GM23248 (cell line): Measurements from ENCODE around the gene PAK1. TPM values are rescaled to one million over a fixed set of nuclear protein-coding genes. Genes with fewer than 3 reads are reported as not detected.
"Not testable (repeated sequence)": the region's sequence is repeated elsewhere in the genome, so short reads cannot be mapped to it uniquely, and the experiment has no call there.

ENCODE experiments used
- DNase-seq: peaks from one replicate; pipeline ENCODE4 v3.0.0-alpha.2; 2015
- H2AFZ ChIP-seq: fragments of 200-600 bp; sonication (generic); 2 replicates; pipeline ENCODE4 v1.6.1; 2016; ENCODE audit warnings: antibody characterized with exemption
- H3F3A ChIP-seq: fragments of 200-600 bp; sonication (generic); 2 replicates; pipeline ENCODE4 v1.6.1; 2016; ENCODE audit warnings: mild to moderate bottlenecking, antibody characterized with exemption, mixed run types; ENCODE audit not compliant: insufficient read depth
- H3K27ac ChIP-seq: fragments of 200-600 bp; sonication (generic); 2 replicates; pipeline ENCODE4 v1.5.1; 2016; ENCODE audit warnings: mild to moderate bottlenecking
- H3K27me3 ChIP-seq: fragments of 200-600 bp; sonication (generic); replicated peaks from 2 replicates; pipeline ENCODE4 v1.6.1; 2016; ENCODE audit warnings: mild to moderate bottlenecking; ENCODE audit not compliant: insufficient read depth
- H3K36me3 ChIP-seq: fragments of 200-600 bp; sonication (generic); 2 replicates; pipeline ENCODE4 v1.6.1; 2016; ENCODE audit warnings: low read depth, mild to moderate bottlenecking
- H3K4me1 ChIP-seq: fragments of 200-600 bp; sonication (generic); 2 replicates; pipeline ENCODE4 v1.6.1; 2016; ENCODE audit warnings: mild to moderate bottlenecking; ENCODE audit not compliant: insufficient read depth
- H3K4me2 ChIP-seq: fragments of 200-600 bp; sonication (generic); one replicate; pipeline ENCODE4 v1.6.1; 2016; ENCODE audit warnings: mild to moderate bottlenecking; ENCODE audit not compliant: unreplicated experiment
- H3K4me3 ChIP-seq: fragments of 200-600 bp; sonication (generic); 2 replicates; pipeline ENCODE4 v1.5.1; 2016; ENCODE audit warnings: mild to moderate bottlenecking
- H3K79me2 ChIP-seq: fragments of 200-600 bp; sonication (generic); 2 replicates; pipeline ENCODE4 v1.6.1; 2016; ENCODE audit warnings: mild to moderate bottlenecking; ENCODE audit not compliant: insufficient read depth
- H3K9ac ChIP-seq: fragments of 200-600 bp; sonication (generic); 2 replicates; pipeline ENCODE4 v1.6.1; 2016; ENCODE audit warnings: mild to moderate bottlenecking
- H3K9me2 ChIP-seq: fragments of 200-600 bp; sonication (generic); 2 replicates; pipeline ENCODE4 v1.6.1; 2016; ENCODE audit warnings: mixed run types, mild to moderate bottlenecking, moderate library complexity; ENCODE audit not compliant: insufficient read depth
- H3K9me3 ChIP-seq: fragments of 200-600 bp; sonication (generic); one replicate; pipeline ENCODE4 v1.6.1; 2017; ENCODE audit warnings: low read depth
- H4K20me1 ChIP-seq: fragments of 200-600 bp; sonication (generic); 2 replicates; pipeline ENCODE4 v1.6.0; 2016; ENCODE audit not compliant: insufficient read depth
- EZH2 ChIP-seq: fragments of 200-600 bp; sonication (generic); IDR thresholded peaks from 2 replicates; pipeline ENCODE4 v1.6.1; 2018; ENCODE audit warnings: antibody characterized with exemption, mild to moderate bottlenecking; ENCODE audit not compliant: insufficient read depth, poor library complexity, severe bottlenecking
- EZH2phosphoT487 ChIP-seq: fragments of 200-600 bp; sonication (generic); IDR thresholded peaks from 2 replicates; pipeline ENCODE4 v1.6.1; 2018; ENCODE audit warnings: antibody characterized with exemption, moderate library complexity, mild to moderate bottlenecking, low read depth; ENCODE audit not compliant: insufficient read depth
- WGBS, 2 experiments: methylation state at CpG; one replicate each; pipeline ENCODE4 v1.1.6; 2015 to 2017; ENCODE audit warnings: low lambda C conversion rate in 2 of 2, low coverage in 1 of 2; ENCODE audit errors: missing lambda C conversion rate in 2 of 2; 5-methylcytosine and 5-hydroxymethylcytosine counted together
- in situ Hi-C: fragments of 300-500 bp; cut with MboI; formaldehyde crosslinking; loops from 2 replicates; pipeline ENCODE4 v1.15.0; 2020
- polyA plus RNA-seq: library from polyadenylated mRNA; unstranded; fragments of >200 nt; fragmentation: Nextera tagmentation; extraction: Ambion mirVana; gene quantifications from 2 replicates; pipeline ENCODE4 v1.2.1, GENCODE V29; 2016
- total RNA-seq: library from RNA; depleted of rRNA; stranded (reverse); fragments of >200 nt; shearing (Covaris generic); gene quantifications from 2 replicates; pipeline ENCODE4 v1.2.3, GENCODE V29; 2014

PAK1 gene
- total and polyA plus RNA-seq, 2 experiments from 2014 or later: 20.3 to 23.8 TPM

- Histone ChIP-seq H4K20me1 (no peaks in the 10 kb centered on the region), H3K27me3 (no peaks in the 10 kb centered on the region), H2AFZ (no peak overlapping the region), H3K27ac (no peak overlapping the region), H3K4me3 (no peak overlapping the region), H3F3A (no peaks in the 10 kb centered on the region), H3K79me2 (peaks cover 53% of the 10 kb centered on the region), H3K9me3 (no peaks in the 10 kb centered on the region), H3K36me3 (no peaks in the 10 kb centered on the region), H3K4me2 (no peak overlapping the region), H3K4me1 (no peaks in the 10 kb centered on the region), H3K9ac (no peak overlapping the region), H3K9me2 (no peaks in the 10 kb centered on the region)
- in situ Hi-C loops: no loop called here
- 93 to 95% methylated on average over 3 of the region's 3 CpGs for WGBS, 2 experiments
- no peak for TF ChIP-seq EZH2
- TF ChIP-seq EZH2phosphoT487: no peak
- no peak for DNase-seq
Observed at GRCh38 chr11:77395460-77396173, 78.3 kb downstream of the PAK1 start.

DNA sequence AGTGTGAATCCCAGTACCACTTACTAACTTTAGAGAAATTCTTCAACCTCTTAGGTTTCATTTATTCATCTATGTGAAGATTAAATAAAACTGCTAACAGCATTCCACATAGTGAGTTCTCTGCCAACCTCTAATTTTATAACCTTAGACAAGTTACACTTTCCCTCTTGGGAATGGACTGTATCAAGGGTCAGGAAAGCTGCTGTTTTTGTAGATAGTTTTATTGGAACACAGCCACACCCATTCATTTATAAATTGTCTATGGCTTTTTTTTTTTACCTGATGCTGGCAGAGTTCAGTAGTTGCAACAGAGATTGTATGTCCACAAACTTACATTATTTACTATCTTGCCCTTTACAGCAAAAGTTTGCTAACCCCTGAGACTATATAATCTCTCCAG lies 81.1 kb downstream of the PAK1 start:
- in situ Hi-C loops: no loop called here
- H3K27ac ChIP-seq: no peak overlapping the region
- H3K79me2 ChIP-seq: peaks cover 29% of the 10 kb centered on the region
- H3K36me3 ChIP-seq: no peaks in the 10 kb centered on the region
- H4K20me1 ChIP-seq: no peaks in the 10 kb centered on the region
- H3F3A ChIP-seq: no peaks in the 10 kb centered on the region
- H3K4me2 ChIP-seq: no peak overlapping the region
- TF ChIP-seq EZH2phosphoT487 (no peak), EZH2 (no peak)
- no peak overlapping the region for H3K9ac ChIP-seq
- H3K9me3 ChIP-seq: no peaks in the 10 kb centered on the region
- no peak overlapping the region for H2AFZ ChIP-seq
- DNase-seq: no peak
- no peaks in the 10 kb centered on the region for H3K27me3 ChIP-seq
- H3K4me1 ChIP-seq: no peaks in the 10 kb centered on the region
- H3K9me2 ChIP-seq: no peaks in the 10 kb centered on the region
- no peak overlapping the region for H3K4me3 ChIP-seq

- Histone ChIP-seq H3K4me1 (no peaks in the 10 kb centered on the region), H3F3A (0 out of 2 replicates have a peak, but pooled peaks cover 2% of the 10 kb centered on the region), H3K9me2 (no peaks in the 10 kb centered on the region; the same call in 1 of the 2 replicates), H3K4me2 (no peak overlapping the region), H3K36me3 (no peaks in the 10 kb centered on the region), H3K27ac (no peak overlapping the region), H3K9ac (no peak overlapping the region), H3K27me3 (no peaks in the 10 kb centered on the region), H4K20me1 (no peaks in the 10 kb centered on the region), H3K4me3 (no peak overlapping the region), H3K79me2 (no peaks in the 10 kb centered on the region), H3K9me3 (no peaks in the 10 kb centered on the region), H2AFZ (no peak overlapping the region)
- no peak for TF ChIP-seq EZH2
- TF ChIP-seq EZH2phosphoT487: no peak
- no peak for DNase-seq
- in situ Hi-C loops: no loop called here
Observed at GRCh38 chr11:77387701-77388100, 86.2 kb downstream of the PAK1 start.

DNA sequence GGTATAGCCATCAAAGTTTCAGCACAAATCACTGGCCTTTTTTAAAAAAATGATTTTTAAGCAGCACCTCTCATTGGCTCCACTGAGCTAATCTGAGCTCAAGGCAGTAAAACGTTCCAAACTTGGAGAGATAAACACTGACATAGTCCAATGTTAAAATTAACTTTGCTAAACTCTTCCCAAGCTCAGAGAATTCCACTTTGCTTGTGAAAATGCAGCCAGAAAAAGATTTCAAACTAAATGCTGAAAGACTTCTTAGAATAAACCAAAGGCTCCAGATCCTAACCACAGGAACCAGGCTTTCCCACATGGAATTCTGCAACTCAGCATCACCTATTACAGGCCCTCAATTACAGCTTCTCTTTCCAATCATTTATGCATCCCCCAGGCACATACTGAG lies 87.7 kb downstream of the PAK1 start:
- Histone ChIP-seq H2AFZ (no peak overlapping the region), H4K20me1 (no peaks in the 10 kb centered on the region), H3K27me3 (no peaks in the 10 kb centered on the region), H3K9ac (no peak overlapping the region), H3K4me3 (no peak overlapping the region), H3K79me2 (no peaks in the 10 kb centered on the region), H3K4me2 (no peak overlapping the region), H3K36me3 (no peaks in the 10 kb centered on the region), H3K9me2 (no peaks in the 10 kb centered on the region; the same call in 1 of the 2 replicates), H3K4me1 (peaks cover 12% of the 10 kb centered on the region), H3K27ac (no peak overlapping the region), H3K9me3 (no peaks in the 10 kb centered on the region), H3F3A (peaks cover 8% of the 10 kb centered on the region; the same call in 1 of the 2 replicates)
- 14 to 21% methylated on average over 1 of the region's 1 CpG for WGBS, 2 experiments
- in situ Hi-C loops: no loop called here
- no peak for DNase-seq
- TF ChIP-seq EZH2phosphoT487 (no peak), EZH2 (no peak)

- peaks cover 12% of the 10 kb centered on the region for H3K4me1 ChIP-seq
- H3K79me2 ChIP-seq, H3K4me3 ChIP-seq, H3F3A ChIP-seq, in situ Hi-C loops, DNase-seq, H3K9me2 ChIP-seq, H3K9me3 ChIP-seq, H2AFZ ChIP-seq, H3K4me2 ChIP-seq, H3K9ac ChIP-seq, H3K36me3 ChIP-seq, H3K27me3 ChIP-seq, H3K27ac ChIP-seq, H4K20me1 ChIP-seq: not testable (repeated sequence)
- WGBS, 2 experiments: 94 to 95% methylated on average over 8 of the region's 8 CpGs
Observed at GRCh38 chr11:77385255-77385771, 88.6 kb downstream of the PAK1 start.
